Sciatic nerve (tissue), 2 donors: ENCODE data around the gene PANK1. TPM values are rescaled to one million over a fixed set of nuclear protein-coding genes. Genes with fewer than 3 reads are reported as not detected.
"Not testable (repeated sequence)": the region's sequence is repeated elsewhere in the genome, so short reads cannot be mapped to it uniquely, and the experiment has no call there.

Experiments
- ATAC-seq: fragments of 200-7000 bp; cut with Tn5 transposase; one replicate; pipeline ENCODE4 v1.9.1; 2020; ENCODE audit warnings: mild to moderate bottlenecking, moderate library complexity
- DNase-seq: peaks from one replicate; pipeline ENCODE4 v3.0.0-alpha.2; 2020; ENCODE audit warnings: low spot score
- intact Hi-C: fragments of 100-400 bp; cut with DNase I; formaldehyde crosslinking; loops from one replicate; pipeline ENCODE4 v1.14.2; 2022
- microRNA-seq: library from miRNA; unstranded; fragments of <30 nt; microRNA quantifications from one replicate; pipeline ENCODE4 v1.2.0, GENCODE V29; 2020
- total RNA-seq: library from RNA; stranded (reverse); fragmentation: NEBNext Ultra II Directional; extraction: Animal tissue kit (Norgen Biotek cat#: 25700); gene quantifications from one replicate; pipeline ENCODE4 v1.2.1, GENCODE V29; 2021
- donor health status: DM: no; HTN: no; CAD: no.
- donor health status: DM: no; HTN: no; CAD: no.

PANK1 gene
- total RNA-seq, 1 donor from 2014 or later, result 4.9 TPM

GRCh38 chr10:89550509-89550908 is 94.5 kb downstream of the PANK1 start:
- no peak for DNase-seq
- intact Hi-C loops, result no loop called here
- ATAC-seq, result no peak

- no peak for ATAC-seq
- intact Hi-C loops, result no loop called here
- DNase-seq, result no peak
Measured at GRCh38 chr10:89549510-89549909, 95.5 kb downstream of the PANK1 start.

GRCh38 chr10:89548673-89549072 is 96.4 kb downstream of the PANK1 start:
- ATAC-seq, result no peak
- intact Hi-C loops, result no loop called here

GRCh38 chr10:89547853-89548513 is 97.1 kb downstream of the PANK1 start:
- DNase-seq, result no peak
- no peak for ATAC-seq
- intact Hi-C loops, result no loop called here

More at GRCh38 chr10:89548673-89549072, 96.4 kb downstream of the PANK1 start:
- DNase-seq, result no peak

- ATAC-seq, intact Hi-C loops, DNase-seq: not testable (repeated sequence)
Measured at GRCh38 chr10:89546651-89547050, 98.4 kb downstream of the PANK1 start.

GRCh38 chr10:89543841-89544240 is 101.2 kb downstream of the PANK1 start:
- intact Hi-C loops, result no loop called here
- DNase-seq, result no peak
- no peak for ATAC-seq

- no peak for DNase-seq
Measured at GRCh38 chr10:89540420-89540949, 104.6 kb downstream of the PANK1 start.

GRCh38 chr10:89537364-89537763 is 107.7 kb downstream of the PANK1 start:
- no peak for ATAC-seq
- DNase-seq, result no peak
- intact Hi-C loops, result no loop called here

More at GRCh38 chr10:89540420-89540949, 104.6 kb downstream of the PANK1 start:
- ATAC-seq, result no peak
- intact Hi-C loops, result no loop called here

- ATAC-seq, result no peak
- DNase-seq, result no peak
- intact Hi-C loops, result no loop called here
Measured at GRCh38 chr10:89536013-89536354, 109.1 kb downstream of the PANK1 start.

GRCh38 chr10:89535171-89536012 is 109.7 kb downstream of the PANK1 start, which contains the start of gene SLC16A12:
Gene SLC16A12, minus strand, starts transcription at chr10:89535594. Its CDS starts 73,016 bp downstream, at chr10:89462578.
- DNase-seq, result no peak
- intact Hi-C loops, result no loop called here
- peak; percentile 70 for ATAC-seq

- DNase-seq, result no peak
- ATAC-seq, result no peak
- intact Hi-C loops, result no loop called here
Measured at GRCh38 chr10:89534826-89535166, 110.2 kb downstream of the PANK1 start.

Small RNA genes within 50 kb of the gene (microRNA-seq; reads per million reads assigned to microRNA genes)
- gene MIR107, result 239 reads per million, percentile 67 among the genes with 10 or more reads in this experiment

Other genes with a start within 250 kb of the PANK1 start
- 17.4 TPM for gene IFIT5, start 230.7 kb downstream of the PANK1 start, total RNA-seq
- 10.3 TPM for gene SLC16A12, start 109.6 kb downstream of the PANK1 start, total RNA-seq
- 6.7 TPM for gene KIF20B, start 56.3 kb upstream of the PANK1 start, total RNA-seq